HepG2 (cell line): ENCODE data around the gene RASSF8.

Experiments used
- CBFB ChIP-seq: sonication (generic); formaldehyde crosslinking; IDR thresholded peaks from 2 replicates; pipeline ENCODE4 v1.4.0; 2020; ENCODE audit warnings: missing genetic modification reagents
- ERF ChIP-seq: IDR thresholded peaks from 2 replicates; pipeline ENCODE4 v1.6.1; 2018; ENCODE audit warnings: missing biosample characterization, missing genetic modification reagents
- FOXP1 ChIP-seq, 2 experiments: fragments of 450-650 bp in 1 of 2; IDR thresholded peaks; 2 replicates each; pipeline ENCODE4 v1.6.1; 2017 to 2018; ENCODE audit warnings: antibody characterized with exemption in 1 of 2
- GTF3A ChIP-seq: sonication (generic); formaldehyde crosslinking; conservative IDR thresholded peaks from 2 replicates; pipeline ENCODE4 v1.4.0; 2020; ENCODE audit warnings: mild to moderate bottlenecking, missing genetic modification reagents
- HIVEP1 ChIP-seq: sonication (generic); formaldehyde crosslinking; IDR thresholded peaks from 2 replicates; pipeline ENCODE4 v1.4.0; 2020; ENCODE audit warnings: mild to moderate bottlenecking, missing genetic modification reagents
- PHF8 ChIP-seq: sonication (generic); formaldehyde crosslinking; IDR thresholded peaks from 2 replicates; pipeline ENCODE4 v1.5.0; 2020; ENCODE audit warnings: missing genetic modification reagents
- YY1 ChIP-seq: IDR thresholded peaks from 2 replicates; pipeline ENCODE4 v1.6.1; 2011; ENCODE audit warnings: low read length, low read depth, moderate library complexity, mild to moderate bottlenecking; ENCODE audit not compliant: insufficient read depth, insufficient replicate concordance
- ZNF441 ChIP-seq: sonication (generic); formaldehyde crosslinking; IDR thresholded peaks from 2 replicates; pipeline ENCODE4 v1.7.0; 2021; ENCODE audit warnings: missing genetic modification reagents, borderline replicate concordance
- ZNF510 ChIP-seq: sonication (generic); formaldehyde crosslinking; IDR thresholded peaks from 2 replicates; pipeline ENCODE4 v1.4.0; 2020; ENCODE audit warnings: low read depth, mild to moderate bottlenecking, missing genetic modification reagents
- TF ChIP-seq, protein P1 (sequence below): sonication (generic); formaldehyde crosslinking; IDR thresholded peaks from 2 replicates; pipeline ENCODE4 v1.5.1; 2020; ENCODE audit warnings: missing genetic modification reagents, mild to moderate bottlenecking, borderline replicate concordance
- TF ChIP-seq, protein P2 (sequence below): sonication (generic); formaldehyde crosslinking; IDR thresholded peaks from 2 replicates; pipeline ENCODE4 v1.5.0; 2020; ENCODE audit warnings: mild to moderate bottlenecking, missing genetic modification reagents, moderate library complexity
- TF ChIP-seq, protein P3 (sequence below): sonication (generic); formaldehyde crosslinking; conservative IDR thresholded peaks from 2 replicates; pipeline ENCODE4 v1.8.0; 2022; ENCODE audit warnings: mild to moderate bottlenecking, moderate library complexity, missing genetic modification reagents
- TF ChIP-seq, protein P4 (sequence below): sonication (generic); formaldehyde crosslinking; IDR thresholded peaks from 2 replicates; pipeline ENCODE4 v1.4.0; 2020; ENCODE audit warnings: missing genetic modification reagents, borderline replicate concordance
- TF ChIP-seq, protein P5 (sequence below): sonication (generic); formaldehyde crosslinking; IDR thresholded peaks from 2 replicates; pipeline ENCODE4 v1.4.0; 2020; ENCODE audit warnings: missing genetic modification reagents

DNA sequence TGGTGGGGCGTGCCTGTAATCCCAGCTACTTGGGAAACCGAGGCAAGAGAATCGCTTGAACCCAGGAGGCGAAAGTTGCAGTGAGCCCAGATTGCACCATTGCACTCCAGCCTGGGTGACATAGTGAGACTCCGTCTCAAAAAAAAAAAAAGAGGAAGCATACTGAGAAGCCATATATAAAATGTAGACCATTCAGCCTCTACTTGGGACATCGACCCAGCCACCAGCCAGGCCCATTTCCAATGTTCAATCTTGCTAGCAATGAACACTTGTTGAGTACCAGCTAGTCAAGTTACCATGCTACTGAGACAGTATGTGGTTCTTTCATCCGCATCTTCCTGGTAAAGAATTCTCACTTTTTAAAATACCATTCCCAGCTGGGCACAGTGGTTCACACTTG, 33.4 kb upstream of the RASSF8 start:
- TF ChIP-seq YY1 (no peak), ZNF510 (CRISPR knock-in tag) (no peak), ERF (CRISPR knock-in tag) (no peak), CBFB (no peak), ZNF441 (CRISPR knock-in tag) (no peak), PHF8 (CRISPR knock-in tag) (no peak), HIVEP1 (CRISPR knock-in tag) (no peak), GTF3A (CRISPR knock-in tag) (no peak), FOXP1 (IDR thresholded peaks at IDR 0.05) (no peak), FOXP1 (CRISPR knock-in tag; IDR thresholded peaks at IDR 0.05) (no peak)
- TF ChIP-seq, protein P1, sequence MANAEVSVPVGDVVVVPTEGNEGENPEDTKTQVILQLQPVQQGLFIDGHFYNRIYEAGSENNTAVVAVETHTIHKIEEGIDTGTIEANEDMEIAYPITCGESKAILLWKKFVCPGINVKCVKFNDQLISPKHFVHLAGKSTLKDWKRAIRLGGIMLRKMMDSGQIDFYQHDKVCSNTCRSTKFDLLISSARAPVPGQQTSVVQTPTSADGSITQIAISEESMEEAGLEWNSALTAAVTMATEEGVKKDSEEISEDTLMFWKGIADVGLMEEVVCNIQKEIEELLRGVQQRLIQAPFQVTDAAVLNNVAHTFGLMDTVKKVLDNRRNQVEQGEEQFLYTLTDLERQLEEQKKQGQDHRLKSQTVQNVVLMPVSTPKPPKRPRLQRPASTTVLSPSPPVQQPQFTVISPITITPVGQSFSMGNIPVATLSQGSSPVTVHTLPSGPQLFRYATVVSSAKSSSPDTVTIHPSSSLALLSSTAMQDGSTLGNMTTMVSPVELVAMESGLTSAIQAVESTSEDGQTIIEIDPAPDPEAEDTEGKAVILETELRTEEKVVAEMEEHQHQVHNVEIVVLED (CRISPR knock-in tag), result no peak
- TF ChIP-seq, protein P2, sequence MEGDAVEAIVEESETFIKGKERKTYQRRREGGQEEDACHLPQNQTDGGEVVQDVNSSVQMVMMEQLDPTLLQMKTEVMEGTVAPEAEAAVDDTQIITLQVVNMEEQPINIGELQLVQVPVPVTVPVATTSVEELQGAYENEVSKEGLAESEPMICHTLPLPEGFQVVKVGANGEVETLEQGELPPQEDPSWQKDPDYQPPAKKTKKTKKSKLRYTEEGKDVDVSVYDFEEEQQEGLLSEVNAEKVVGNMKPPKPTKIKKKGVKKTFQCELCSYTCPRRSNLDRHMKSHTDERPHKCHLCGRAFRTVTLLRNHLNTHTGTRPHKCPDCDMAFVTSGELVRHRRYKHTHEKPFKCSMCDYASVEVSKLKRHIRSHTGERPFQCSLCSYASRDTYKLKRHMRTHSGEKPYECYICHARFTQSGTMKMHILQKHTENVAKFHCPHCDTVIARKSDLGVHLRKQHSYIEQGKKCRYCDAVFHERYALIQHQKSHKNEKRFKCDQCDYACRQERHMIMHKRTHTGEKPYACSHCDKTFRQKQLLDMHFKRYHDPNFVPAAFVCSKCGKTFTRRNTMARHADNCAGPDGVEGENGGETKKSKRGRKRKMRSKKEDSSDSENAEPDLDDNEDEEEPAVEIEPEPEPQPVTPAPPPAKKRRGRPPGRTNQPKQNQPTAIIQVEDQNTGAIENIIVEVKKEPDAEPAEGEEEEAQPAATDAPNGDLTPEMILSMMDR (CRISPR knock-in tag), result no peak
- TF ChIP-seq, protein P3, sequence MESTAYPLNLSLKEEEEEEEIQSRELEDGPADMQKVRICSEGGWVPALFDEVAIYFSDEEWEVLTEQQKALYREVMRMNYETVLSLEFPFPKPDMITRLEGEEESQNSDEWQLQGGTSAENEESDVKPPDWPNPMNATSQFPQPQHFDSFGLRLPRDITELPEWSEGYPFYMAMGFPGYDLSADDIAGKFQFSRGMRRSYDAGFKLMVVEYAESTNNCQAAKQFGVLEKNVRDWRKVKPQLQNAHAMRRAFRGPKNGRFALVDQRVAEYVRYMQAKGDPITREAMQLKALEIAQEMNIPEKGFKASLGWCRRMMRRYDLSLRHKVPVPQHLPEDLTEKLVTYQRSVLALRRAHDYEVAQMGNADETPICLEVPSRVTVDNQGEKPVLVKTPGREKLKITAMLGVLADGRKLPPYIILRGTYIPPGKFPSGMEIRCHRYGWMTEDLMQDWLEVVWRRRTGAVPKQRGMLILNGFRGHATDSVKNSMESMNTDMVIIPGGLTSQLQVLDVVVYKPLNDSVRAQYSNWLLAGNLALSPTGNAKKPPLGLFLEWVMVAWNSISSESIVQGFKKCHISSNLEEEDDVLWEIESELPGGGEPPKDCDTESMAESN (CRISPR knock-in tag), result no peak
- TF ChIP-seq, protein P4, sequence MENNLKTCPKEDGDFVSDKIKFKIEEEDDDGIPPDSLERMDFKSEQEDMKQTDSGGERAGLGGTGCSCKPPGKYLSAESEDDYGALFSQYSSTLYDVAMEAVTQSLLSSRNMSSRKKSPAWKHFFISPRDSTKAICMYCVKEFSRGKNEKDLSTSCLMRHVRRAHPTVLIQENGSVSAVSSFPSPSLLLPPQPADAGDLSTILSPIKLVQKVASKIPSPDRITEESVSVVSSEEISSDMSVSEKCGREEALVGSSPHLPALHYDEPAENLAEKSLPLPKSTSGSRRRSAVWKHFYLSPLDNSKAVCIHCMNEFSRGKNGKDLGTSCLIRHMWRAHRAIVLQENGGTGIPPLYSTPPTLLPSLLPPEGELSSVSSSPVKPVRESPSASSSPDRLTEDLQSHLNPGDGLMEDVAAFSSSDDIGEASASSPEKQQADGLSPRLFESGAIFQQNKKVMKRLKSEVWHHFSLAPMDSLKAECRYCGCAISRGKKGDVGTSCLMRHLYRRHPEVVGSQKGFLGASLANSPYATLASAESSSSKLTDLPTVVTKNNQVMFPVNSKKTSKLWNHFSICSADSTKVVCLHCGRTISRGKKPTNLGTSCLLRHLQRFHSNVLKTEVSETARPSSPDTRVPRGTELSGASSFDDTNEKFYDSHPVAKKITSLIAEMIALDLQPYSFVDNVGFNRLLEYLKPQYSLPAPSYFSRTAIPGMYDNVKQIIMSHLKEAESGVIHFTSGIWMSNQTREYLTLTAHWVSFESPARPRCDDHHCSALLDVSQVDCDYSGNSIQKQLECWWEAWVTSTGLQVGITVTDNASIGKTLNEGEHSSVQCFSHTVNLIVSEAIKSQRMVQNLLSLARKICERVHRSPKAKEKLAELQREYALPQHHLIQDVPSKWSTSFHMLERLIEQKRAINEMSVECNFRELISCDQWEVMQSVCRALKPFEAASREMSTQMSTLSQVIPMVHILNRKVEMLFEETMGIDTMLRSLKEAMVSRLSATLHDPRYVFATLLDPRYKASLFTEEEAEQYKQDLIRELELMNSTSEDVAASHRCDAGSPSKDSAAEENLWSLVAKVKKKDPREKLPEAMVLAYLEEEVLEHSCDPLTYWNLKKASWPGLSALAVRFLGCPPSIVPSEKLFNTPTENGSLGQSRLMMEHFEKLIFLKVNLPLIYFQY, result no peak
- TF ChIP-seq, protein P5, sequence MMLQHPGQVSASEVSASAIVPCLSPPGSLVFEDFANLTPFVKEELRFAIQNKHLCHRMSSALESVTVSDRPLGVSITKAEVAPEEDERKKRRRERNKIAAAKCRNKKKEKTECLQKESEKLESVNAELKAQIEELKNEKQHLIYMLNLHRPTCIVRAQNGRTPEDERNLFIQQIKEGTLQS (CRISPR knock-in tag), result no peak
